NCI-H1930 (cell line): Measurements from ENCODE around the gene ZBED1.
"Not testable (repeated sequence)": the region's sequence is repeated elsewhere in the genome, so short reads cannot be mapped to it uniquely, and the experiment has no call there.

Experiments used
- DNase-seq, 2 experiments: peaks; one replicate each; lab custom pipeline; 2025; lab: John Stamatoyannopoulos, UW

Gene ZBED1

DNA sequence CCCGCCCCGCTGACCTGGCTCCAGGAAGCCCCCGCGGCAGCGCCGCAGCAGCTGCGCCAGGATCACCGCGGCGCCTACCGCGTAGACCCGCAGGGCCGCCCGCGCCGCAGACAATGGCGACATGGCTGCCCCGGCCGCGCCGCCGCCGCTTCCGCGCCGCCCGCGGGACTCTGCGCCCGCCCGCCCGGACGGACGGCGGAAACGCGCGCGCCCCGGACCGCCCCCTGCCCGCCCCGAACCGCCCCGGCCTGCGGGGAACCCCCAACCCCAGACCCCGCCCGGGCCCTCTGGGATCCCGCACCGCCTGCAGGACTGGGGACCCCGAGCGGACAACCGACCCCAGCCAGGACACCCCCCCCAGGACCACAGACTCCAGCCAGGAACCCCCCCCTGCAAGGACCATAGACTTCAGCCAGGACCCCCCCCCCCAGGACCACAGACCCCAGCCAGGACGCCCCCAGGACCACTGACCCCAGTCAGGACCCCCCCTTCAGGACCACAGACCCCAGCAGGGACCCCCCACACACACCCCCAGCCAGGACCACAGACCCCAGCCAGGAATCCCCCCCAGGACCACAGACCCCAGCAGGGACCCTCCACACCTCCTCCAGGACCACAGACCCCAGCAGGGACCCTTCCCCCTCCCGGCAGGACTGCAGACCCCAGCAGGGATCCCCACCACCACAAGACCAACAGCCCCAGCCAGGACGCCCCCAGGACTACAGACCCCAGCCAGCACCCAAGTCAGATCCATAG, at the start of gene ZBED1, which contains the start of gene DHRSX:
TSS of gene ZBED1 (minus strand) at position 174 of the 756 bp plus-strand sequence. CDS start 10,257 bp downstream, outside the sequence.
TSS of gene DHRSX (minus strand) at position 174 of the 756 bp plus-strand sequence. CDS start at position 123, 51 bp downstream.
- DNase-seq, result no peak

DNA sequence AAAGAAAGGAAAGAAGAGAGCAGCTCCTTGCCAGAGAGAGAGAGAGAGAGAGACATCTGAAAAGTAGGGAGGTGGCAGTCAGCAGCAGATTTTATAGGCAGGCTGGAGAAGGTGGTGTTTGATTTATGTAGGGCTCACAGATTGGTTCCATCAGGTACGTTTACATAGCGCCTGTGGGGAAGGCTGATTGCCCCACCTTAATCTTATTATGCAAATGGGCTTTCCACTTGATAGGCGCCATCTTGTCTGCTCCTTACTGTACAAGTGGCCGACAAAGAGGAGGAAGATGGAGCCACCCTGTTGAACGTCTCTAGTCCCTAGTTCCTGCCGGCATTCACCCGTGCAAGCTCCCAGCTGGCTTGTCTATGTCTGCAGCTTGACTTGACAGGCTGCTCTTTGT, 49.1 kb upstream of the ZBED1 start:
- no peak for DNase-seq

DNA sequence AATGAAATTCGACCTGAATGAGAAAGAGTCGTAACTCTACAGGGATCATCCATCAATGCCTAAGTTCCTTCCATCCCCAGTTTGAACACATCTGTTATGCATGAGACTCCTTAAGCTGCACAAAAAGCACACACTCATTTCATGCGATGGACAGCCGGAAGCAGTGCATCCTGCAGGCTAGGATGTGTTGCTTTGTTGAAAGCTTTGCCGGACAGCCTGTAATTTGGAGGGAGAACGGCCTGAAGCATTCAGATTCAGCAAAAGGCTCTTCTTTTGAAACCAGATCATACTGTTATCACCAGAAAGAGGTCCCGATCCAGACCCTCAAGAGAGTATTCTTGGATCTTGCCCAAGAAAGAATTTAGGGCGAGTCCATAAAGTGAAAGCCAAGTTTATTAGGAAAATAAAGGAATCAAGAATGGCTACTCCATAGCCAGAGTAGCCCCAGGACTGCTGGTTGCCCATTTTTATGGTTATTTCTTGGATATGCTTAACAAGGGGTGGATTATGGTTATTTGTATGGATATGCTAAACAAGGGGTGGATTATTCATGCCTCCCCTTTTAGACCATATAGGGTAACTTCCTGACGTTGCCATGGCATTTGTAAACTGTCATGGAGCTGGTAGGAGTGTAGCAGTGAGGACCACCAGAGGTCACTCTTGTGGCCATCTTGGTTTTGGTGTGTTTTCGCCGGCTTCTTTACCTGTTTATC, 48.1 kb upstream of the ZBED1 start:
- DNase-seq, result no peak

DNA sequence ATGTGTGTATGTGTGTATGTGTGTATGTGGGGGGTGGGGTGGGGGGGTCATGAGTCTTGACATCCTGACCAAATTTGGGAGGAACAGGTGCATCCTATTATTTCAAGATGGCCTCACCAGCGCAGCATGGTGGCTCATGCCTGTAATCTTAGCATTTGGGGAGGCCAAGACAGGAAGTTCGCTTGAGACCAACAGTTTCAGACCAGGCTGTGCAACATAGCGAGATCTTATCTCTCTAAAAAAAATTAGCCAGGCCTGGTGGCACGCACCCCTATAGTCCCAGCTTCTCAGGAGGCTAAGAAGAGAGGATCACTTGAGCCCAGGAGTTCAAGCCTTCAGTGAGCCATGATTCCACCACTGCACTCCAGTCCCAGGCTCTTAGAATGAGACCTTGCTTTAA, 47.0 kb upstream of the ZBED1 start:
- no peak for DNase-seq

DNA sequence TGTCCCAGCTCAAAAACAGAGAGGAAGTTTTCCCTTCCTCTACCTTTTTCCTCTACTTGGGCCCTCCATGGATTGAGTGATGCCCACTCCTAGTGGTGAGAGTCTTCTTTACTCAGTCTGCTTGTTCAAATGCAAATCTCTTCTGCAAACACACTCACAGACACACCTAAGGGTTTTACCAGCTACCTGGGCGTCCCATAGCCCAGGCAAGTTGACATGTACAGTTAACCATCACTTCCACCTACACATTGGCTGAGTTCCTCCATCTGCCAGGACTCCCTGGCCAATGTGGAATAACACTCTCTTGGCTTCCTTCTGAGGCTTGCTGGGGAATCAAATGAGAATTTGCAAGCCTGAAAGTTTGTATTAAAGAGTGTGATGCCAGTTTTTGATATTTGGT, 45.7 kb upstream of the ZBED1 start:
- no peak for DNase-seq

DNA sequence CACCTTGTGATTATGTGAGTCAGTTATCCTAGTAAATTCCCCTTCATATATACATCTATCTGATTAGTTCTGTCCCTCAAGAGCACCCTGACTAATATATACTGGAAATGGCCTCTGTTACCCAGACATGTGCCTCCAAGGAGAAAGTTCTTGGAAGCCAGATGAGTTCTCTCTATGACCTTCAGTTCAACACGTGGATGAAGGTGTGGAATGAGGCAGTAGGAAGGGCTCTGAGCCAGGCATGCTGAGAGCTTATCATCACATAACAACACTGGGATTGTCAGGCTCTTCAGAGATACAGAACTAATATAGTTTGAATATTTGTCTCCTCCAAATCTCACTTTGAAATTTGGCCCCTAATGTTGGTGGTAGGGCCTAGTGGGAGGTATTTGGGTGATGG, 44.4 kb upstream of the ZBED1 start:
- DNase-seq, result no peak

DNA sequence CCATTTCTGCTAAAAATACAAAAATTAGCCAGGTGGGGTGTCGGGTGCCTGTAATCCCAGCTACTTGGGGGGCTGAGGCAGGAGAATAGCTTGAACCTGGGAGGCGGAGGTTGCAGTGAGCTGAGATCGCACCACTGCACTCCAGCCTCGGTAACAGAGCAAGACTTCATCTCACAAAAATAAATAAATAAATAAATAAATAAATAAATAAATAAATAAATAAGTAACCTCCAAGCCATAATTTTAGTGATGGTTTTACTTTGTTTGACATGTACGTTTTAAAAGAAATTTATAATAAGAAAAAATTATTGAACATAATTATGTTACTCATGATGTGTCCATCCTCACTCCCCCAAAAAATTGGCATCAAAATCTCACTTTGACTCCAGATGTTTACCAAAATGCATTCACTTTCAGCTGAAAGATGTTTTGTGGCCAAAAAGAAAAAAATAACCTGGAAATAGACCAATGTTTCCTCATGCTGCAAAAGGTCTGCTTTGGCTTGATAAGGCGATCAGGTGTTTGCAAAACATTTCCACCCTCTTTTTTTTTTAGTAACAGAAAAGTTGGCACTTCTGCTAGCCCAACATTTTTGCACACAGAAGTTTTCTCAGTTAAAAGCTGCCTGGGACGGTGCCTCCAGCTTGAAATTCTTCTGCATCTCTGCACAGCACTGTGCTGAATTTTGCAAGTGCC, 42.2 kb upstream of the ZBED1 start:
- DNase-seq, result no peak

DNA sequence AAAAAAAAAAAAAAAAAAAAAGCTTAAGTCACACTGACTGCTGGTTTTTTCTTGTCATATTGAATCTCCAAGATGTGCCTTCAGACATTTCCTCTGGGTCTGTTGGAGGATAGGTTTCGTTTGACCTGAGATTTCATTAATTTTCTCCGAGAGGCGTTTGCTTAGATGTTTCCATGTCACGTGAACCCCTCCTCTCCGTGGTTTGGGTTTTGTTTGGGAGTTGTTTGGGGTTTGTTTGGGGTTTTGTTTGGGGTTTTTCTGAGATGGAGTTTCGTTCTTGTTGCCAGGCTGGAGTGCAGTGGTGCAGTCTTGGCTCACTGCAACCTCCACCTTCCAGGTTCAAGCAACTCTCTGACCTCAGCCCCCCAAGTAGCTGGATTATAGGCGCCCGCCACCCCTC, 40.8 kb upstream of the ZBED1 start:
- no peak for DNase-seq

DNA sequence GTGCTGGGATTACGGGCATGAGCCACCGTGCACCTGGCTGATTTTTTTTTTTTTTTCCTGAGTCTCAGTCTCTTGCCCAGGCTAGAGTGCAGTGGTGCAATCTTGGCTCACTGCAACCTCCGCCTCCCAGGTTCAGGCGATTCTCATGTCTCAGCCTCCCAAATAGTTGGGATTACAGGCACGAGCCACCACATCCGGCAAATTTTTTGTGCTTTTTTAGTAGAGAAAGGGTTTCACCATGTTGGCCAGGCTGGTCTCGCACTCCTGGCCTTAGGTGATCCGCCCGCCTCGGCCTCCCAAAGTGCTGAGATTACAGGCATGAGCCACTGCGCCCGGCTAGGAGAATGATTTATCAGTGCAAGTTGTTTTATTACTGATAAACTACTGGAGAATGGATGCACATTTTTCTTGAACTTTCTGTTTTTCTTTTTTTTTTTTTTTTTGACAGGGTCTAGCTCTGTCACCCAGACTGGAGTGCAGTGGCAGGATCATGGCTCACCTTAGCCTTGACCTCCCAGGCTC, 39.7 kb upstream of the ZBED1 start:
- DNase-seq, result no peak

DNA sequence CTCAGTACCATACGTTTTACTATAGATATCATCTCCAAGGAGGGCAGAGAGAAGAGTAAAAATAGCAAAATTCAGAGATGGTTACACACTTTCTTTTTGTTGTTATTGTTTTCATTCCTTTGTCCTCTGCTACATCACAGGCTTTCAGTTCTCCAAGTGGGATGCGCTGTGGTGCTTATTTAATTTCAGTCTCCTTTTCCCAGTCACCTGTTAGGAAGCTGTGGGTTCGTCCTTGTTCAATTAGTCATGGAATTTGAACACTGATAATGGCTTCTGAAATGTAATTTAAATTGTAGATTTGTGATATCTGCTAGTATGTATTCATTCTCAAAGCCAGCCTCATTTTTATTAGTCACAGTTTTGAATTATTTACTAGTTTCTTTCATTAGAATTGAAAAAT, 38.8 kb upstream of the ZBED1 start:
- DNase-seq, result no peak

DNA sequence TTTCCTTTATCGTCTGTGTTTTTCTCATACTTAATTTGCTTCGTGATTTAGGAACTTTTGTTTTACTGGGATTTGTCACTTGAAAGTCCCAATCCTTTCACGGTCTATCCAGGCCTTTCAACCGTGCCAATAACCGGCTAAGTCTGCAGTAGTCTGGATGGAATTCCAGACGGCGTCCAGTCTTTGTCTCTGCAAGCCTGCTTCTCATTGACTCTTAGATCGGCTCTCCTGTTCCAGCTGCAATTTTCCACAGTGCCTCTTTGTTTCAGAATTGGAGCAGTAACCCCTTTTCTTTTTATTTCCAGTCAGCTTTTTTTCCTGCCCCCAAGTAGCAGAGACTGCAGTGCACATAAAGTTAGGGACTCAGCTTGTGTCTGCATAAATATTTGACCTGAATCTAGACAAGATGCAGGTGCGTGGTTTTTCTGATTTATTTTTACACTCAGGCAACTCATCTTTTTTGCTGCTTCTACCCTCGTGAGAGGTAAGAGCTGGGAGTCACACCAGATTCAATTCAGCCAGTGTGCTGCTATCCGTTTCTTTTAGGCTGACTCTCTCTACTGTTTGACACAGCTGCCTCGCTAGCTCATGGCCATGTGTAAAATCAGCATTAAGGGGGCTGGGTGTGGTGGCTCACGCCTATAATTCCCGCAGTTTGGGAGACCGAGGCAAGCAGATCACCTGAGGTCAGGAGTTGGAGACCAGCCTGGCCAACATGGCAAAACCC, 37.4 kb upstream of the ZBED1 start:
- no peak for DNase-seq

DNA sequence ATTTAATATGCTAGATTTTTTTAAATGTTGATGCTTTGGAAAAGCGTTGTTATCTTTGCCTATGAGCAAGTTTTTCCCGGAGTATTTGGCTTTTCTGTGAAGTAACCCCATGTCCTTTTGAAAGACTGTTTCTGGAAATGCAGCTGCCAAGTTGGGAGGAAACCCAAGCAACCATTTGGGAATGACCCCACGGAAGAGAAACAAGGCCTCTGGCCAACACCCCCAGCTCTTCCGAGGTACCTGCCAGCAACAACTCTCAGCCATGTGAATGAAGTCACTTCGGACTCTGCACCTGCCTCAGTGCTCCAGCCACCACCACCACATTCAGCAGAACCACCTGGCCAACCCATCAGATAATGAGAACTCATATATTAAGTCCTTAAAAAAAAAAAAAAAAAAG, 36.2 kb upstream of the ZBED1 start:
- no peak for DNase-seq

DNA sequence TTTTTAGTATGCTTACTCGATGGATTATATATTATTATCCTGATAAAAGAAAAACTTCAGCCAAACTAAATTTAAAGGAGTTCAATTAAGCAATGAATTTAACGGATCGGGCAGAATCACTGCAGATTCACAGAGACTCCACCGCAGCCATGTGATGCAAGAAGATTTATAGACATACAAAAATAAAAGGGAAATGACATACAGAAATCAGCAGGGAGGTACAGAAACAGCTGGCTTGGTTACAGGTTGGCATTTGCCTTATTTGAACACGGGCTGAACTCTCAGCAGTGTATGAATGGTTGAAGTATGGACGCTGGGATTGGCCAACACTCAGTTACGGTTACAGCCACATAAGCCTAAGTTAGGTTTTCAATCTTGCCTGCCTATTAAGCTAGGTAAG, 35.4 kb upstream of the ZBED1 start:
- no peak for DNase-seq

DNA sequence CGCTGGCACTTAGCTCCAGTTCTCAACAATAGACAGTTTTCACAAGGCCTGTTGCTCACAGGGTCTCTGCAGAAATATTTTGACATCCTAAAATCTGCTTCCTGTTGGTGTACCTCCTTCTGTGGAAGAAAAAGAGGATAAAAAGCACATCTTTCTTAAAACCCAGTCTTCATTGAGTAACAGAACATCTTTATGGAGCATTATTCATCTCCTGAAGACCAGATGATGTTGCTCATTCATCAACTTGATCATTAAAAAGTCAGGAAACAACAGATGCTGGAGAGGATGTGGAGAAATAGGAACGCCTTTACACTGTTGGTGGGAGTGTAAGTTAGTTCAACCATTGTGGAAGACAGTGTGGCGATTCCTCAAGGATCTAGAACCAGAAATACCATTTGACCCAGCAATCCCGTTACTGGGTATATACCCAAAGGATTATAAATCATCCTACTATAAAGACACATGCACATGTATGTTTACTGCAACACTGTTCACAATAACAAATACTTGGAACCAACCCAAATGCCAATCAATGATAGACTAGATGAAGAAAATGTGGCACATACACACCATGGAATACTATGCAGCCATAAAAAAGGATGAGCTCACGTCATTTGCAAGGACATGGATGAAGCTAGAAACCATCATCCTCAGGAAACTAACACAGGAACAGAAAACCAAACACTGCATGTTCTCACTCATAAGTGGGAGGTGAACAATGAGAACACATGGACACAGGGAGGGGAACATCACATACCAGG, 33.7 kb upstream of the ZBED1 start:
- DNase-seq, result not testable (repeated sequence)

DNA sequence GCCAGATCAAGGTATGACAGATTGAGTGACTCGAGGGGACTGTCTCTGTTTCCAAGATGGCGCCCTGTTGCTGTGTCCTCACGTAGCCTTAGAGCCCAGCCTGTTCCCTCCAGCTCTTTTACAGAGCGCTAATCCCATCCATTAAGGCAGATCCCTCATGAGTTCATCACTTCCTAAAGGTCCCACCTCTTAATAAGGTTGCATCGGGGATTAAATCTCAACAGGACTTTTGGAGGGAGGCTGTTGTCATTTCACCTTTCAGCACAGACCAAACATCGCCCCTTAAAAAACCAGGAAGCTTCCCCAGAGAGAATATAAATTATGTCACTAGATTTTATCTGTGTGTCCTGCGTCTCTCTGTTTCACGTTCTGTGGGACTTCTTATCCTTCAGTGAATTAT, 32.6 kb upstream of the ZBED1 start:
- no peak for DNase-seq

DNA sequence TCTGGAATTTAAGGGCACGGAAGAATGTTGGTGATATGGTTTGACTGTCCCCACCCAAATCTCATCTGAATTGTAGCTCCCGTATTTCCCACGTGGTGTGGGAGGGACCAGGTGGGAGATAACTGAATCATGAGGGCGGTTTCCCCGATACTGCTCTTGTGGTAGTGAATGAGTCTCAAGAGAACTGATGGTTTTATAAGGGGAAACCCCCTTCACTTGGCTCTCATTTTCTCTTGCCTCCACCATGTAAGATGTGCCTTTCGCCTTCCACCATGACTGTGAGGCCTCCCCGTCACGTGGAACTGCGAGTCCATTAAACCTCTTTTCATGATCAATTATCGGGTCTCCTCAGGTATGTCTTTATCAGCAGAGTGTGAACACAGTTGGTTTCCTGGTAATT, 25.6 kb upstream of the ZBED1 start:
- DNase-seq, result no peak

DNA sequence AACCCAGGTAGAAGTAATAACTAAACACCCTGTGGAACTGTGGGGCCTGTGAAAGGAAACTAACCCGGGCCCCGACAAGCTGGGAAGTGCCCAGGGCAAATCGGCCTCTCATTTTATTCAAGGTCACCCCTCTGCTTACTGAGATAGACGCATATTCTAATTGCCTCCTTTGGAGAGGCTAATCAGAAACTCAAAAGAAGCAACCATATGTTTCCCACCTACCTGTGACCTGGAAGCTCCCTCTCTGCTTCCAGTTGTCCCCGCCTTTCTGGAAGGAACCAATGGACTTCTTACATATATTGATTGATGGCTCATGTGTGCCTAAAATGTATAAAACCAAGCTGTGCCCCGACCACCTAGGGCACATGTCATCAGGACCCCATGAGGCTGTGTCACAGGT, 23.1 kb upstream of the ZBED1 start:
- DNase-seq, result no peak

DNA sequence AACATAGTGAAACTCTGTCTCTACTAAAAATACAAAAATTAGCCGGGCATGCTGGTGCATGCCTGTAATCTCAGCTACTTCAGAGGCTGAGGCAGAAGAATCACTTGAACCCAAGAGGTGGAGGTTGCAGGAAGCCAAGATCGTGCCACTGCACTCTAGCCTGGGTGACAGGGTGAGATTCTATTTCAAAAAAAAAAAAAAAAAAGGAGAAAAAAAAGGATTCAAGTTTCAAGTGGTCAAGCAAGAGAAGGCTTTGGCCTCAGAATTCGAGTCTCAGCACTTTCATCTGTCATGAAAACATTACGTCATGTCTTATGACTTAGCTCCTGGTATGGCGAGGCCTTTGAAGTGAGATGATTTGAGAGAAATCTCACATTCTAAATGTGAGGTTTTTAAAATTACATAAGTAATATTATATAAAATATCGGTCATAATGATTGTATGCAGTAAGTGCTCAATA, 21.2 kb upstream of the ZBED1 start:
- no peak for DNase-seq

DNA sequence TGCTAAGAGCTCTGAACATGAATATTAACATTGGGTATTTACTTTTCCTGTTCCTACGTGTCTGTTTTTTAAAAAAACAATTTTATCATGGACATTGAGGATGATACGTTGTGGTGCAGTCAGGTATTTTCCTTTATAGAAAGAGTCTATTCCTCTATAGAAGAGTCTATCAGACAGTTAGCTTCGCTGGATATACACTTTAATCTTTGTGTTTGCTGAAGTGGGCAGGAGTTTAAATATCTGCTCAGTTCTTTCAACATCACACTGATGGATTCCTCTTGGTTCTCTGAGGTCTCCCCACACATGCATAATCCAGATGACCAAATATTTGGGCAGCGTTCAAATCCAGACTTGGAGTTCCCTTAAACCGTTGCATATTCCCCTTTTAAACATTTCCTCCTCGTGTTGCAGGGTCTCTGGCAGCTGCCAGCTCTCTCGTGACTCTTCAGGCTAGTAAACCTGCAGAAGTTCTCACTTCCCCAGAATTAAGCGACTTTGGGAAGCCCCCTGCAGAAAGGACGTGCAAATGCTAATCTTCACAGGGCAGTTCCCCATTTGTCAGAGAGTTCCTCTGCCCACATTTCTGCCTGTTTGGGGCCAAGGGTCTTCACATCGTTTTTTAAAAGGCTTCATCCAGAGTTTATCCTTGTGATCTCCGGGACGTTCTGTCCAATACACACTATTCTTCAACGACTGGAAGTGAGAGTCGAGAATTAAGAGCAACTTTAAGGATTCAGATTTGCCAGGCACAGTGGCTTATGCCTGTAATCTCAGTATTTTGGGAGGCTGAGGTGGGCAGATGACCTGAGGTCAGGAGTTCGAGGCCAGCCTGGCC, 20.5 kb upstream of the ZBED1 start:
- no peak for DNase-seq

DNA sequence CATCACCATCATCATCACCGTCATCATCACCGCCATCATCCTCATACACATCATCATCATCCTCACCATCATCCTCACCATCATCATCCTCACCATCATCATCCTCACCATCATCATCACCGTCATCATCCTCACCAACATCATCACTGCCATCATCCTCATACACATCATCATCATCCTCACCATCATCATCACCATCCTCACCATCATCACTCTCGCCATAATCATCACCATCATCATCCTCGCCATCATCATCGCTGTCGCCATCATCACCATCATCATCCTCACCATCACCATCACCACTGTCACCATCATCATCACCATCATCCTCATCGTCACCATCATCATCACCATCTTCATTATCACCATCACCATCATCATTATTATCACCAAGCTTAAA, 19.8 kb upstream of the ZBED1 start:
- no peak for DNase-seq
